NCI-H460 (cell line): ENCODE measurements around the gene CD200R1L. TPM values are rescaled to one million over a fixed set of nuclear protein-coding genes. Genes with fewer than 3 reads are reported as not detected.

Source experiments
- DNase-seq: peaks from one replicate; pipeline ENCODE4 v3.0.0-alpha.2; 2016; ENCODE audit warnings: low read depth; ENCODE audit errors: extremely low read depth
- total RNA-seq: library from RNA; depleted of rRNA; stranded (reverse); fragments of >200 nt; shearing (Covaris generic); gene quantifications from 2 replicates; pipeline ENCODE4 v1.2.3, GENCODE V29; 2014

Gene CD200R1L
- total RNA-seq, 1 experiment from 2014 or later, result not detected

GRCh38 chr3:112793326-112794081, 53.2 kb downstream of the CD200R1L start:
- DNase-seq, result no peak

GRCh38 chr3:112791736-112792135, 54.9 kb downstream of the CD200R1L start:
- no peak for DNase-seq

GRCh38 chr3:112789787-112790186, 56.9 kb downstream of the CD200R1L start:
- no peak for DNase-seq

- DNase-seq, result no peak
Observed at GRCh38 chr3:112786881-112787579, 59.6 kb downstream of the CD200R1L start.

GRCh38 chr3:112786002-112786590, 60.6 kb downstream of the CD200R1L start:
- DNase-seq, result no peak

- no peak for DNase-seq
Observed at GRCh38 chr3:112785321-112786001, 61.2 kb downstream of the CD200R1L start.

GRCh38 chr3:112782491-112782890, 64.2 kb downstream of the CD200R1L start:
- no peak for DNase-seq

GRCh38 chr3:112781599-112781998, 65.1 kb downstream of the CD200R1L start:
- DNase-seq, result no peak

GRCh38 chr3:112779558-112780480, 66.8 kb downstream of the CD200R1L start:
- no peak for DNase-seq

GRCh38 chr3:112779011-112779410, 67.7 kb downstream of the CD200R1L start:
- no peak for DNase-seq

GRCh38 chr3:112778353-112778948, 68.2 kb downstream of the CD200R1L start:
- peak; percentile 20 for DNase-seq

- DNase-seq, result no peak
Observed at GRCh38 chr3:112777811-112778210, 68.9 kb downstream of the CD200R1L start.

- no peak for DNase-seq
Observed at GRCh38 chr3:112776836-112777235, 69.8 kb downstream of the CD200R1L start.

GRCh38 chr3:112776000-112776399, 70.7 kb downstream of the CD200R1L start:
- no peak for DNase-seq

- no peak for DNase-seq
Observed at GRCh38 chr3:112775011-112775742, 71.5 kb downstream of the CD200R1L start.

- DNase-seq, result no peak
Observed at GRCh38 chr3:112774293-112774926, 72.3 kb downstream of the CD200R1L start.

GRCh38 chr3:112773864-112774263, 72.8 kb downstream of the CD200R1L start:
- DNase-seq, result no peak

- DNase-seq, result no peak
Observed at GRCh38 chr3:112770951-112771350, 75.7 kb downstream of the CD200R1L start.
